Measurements from ENCODE around the gene TAF6.

Gene TAF6

GRCh38 chr7:100167912-100168323 lies 48.8 kb upstream of the TAF6 start (continued):
- TF ChIP-seq, protein P1, sequence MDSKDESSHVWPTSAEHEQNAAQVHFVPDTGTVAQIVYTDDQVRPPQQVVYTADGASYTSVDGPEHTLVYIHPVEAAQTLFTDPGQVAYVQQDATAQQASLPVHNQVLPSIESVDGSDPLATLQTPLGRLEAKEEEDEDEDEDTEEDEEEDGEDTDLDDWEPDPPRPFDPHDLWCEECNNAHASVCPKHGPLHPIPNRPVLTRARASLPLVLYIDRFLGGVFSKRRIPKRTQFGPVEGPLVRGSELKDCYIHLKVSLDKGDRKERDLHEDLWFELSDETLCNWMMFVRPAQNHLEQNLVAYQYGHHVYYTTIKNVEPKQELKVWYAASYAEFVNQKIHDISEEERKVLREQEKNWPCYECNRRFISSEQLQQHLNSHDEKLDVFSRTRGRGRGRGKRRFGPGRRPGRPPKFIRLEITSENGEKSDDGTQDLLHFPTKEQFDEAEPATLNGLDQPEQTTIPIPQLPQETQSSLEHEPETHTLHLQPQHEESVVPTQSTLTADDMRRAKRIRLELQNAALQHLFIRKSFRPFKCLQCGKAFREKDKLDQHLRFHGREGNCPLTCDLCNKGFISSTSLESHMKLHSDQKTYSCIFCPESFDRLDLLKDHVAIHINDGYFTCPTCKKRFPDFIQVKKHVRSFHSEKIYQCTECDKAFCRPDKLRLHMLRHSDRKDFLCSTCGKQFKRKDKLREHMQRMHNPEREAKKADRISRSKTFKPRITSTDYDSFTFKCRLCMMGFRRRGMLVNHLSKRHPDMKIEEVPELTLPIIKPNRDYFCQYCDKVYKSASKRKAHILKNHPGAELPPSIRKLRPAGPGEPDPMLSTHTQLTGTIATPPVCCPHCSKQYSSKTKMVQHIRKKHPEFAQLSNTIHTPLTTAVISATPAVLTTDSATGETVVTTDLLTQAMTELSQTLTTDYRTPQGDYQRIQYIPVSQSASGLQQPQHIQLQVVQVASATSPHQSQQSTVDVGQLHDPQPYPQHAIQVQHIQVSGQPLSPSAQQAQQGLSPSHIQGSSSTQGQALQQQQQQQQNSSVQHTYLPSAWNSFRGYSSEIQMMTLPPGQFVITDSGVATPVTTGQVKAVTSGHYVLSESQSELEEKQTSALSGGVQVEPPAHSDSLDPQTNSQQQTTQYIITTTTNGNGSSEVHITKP (tag by site-specific recombination; IDR thresholded peaks at IDR 0.05) = peak; percentile 94
- no peak for TF ChIP-seq ZNF274 (IDR thresholded peaks at IDR 0.05; ENCODE audit: low read length)
- TF ChIP-seq ZNF274 (tag by site-specific recombination; IDR thresholded peaks at IDR 0.05; ENCODE audit: borderline replicate concordance) = no peak
- 0 out of 2 replicates have a peak, but pooled peaks have one; percentile 47 for TF ChIP-seq ZFP69B (tag by site-specific recombination; IDR thresholded peaks at IDR 0.05)
- no peak for TF ChIP-seq ZNF530 (tag by site-specific recombination; IDR thresholded peaks at IDR 0.05; ENCODE audit: low read depth)
- TF ChIP-seq ZNF701 (tag by site-specific recombination; IDR thresholded peaks at IDR 0.05) = no peak
- TF ChIP-seq, protein P2, sequence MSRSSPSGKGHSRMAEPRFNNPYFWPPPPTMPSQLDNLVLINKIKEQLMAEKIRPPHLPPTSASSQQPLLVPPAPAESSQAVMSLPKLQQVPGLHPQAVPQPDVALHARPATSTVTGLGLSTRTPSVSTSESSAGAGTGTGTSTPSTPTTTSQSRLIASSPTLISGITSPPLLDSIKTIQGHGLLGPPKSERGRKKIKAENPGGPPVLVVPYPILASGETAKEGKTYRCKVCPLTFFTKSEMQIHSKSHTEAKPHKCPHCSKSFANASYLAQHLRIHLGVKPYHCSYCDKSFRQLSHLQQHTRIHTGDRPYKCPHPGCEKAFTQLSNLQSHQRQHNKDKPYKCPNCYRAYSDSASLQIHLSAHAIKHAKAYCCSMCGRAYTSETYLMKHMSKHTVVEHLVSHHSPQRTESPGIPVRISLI (tag by site-specific recombination; IDR thresholded peaks at IDR 0.05) = no peak
- no peak for TF ChIP-seq ZNF768 (tag by site-specific recombination; IDR thresholded peaks at IDR 0.05)
- TF ChIP-seq ZNF596 (tag by site-specific recombination; IDR thresholded peaks at IDR 0.05) = no peak
- no peak for TF ChIP-seq ZNF23 (tag by site-specific recombination; IDR thresholded peaks at IDR 0.05; ENCODE audit: borderline replicate concordance)
- TF ChIP-seq BCL11B (tag by site-specific recombination; IDR thresholded peaks at IDR 0.05; ENCODE audit: low read depth) = no peak
- no peak for TF ChIP-seq ZNF146 (tag by site-specific recombination; IDR thresholded peaks at IDR 0.05)
- TF ChIP-seq ZNF664 (tag by site-specific recombination; IDR thresholded peaks at IDR 0.05) = no peak
- TF ChIP-seq, protein P3, sequence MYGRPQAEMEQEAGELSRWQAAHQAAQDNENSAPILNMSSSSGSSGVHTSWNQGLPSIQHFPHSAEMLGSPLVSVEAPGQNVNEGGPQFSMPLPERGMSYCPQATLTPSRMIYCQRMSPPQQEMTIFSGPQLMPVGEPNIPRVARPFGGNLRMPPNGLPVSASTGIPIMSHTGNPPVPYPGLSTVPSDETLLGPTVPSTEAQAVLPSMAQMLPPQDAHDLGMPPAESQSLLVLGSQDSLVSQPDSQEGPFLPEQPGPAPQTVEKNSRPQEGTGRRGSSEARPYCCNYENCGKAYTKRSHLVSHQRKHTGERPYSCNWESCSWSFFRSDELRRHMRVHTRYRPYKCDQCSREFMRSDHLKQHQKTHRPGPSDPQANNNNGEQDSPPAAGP (tag by site-specific recombination; IDR thresholded peaks at IDR 0.05) = peak; percentile 48; the same call in 1 of the 2 replicates
- TF ChIP-seq, protein P4, sequence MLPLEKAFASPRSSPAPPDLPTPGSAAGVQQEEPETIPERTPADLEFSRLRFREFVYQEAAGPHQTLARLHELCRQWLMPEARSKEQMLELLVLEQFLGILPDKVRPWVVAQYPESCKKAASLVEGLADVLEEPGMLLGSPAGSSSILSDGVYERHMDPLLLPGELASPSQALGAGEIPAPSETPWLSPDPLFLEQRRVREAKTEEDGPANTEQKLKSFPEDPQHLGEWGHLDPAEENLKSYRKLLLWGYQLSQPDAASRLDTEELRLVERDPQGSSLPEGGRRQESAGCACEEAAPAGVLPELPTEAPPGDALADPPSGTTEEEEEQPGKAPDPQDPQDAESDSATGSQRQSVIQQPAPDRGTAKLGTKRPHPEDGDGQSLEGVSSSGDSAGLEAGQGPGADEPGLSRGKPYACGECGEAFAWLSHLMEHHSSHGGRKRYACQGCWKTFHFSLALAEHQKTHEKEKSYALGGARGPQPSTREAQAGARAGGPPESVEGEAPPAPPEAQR (tag by site-specific recombination; IDR thresholded peaks at IDR 0.05) = peak; percentile 71; the same call in 1 of the 2 replicates
- TF ChIP-seq, protein P5, sequence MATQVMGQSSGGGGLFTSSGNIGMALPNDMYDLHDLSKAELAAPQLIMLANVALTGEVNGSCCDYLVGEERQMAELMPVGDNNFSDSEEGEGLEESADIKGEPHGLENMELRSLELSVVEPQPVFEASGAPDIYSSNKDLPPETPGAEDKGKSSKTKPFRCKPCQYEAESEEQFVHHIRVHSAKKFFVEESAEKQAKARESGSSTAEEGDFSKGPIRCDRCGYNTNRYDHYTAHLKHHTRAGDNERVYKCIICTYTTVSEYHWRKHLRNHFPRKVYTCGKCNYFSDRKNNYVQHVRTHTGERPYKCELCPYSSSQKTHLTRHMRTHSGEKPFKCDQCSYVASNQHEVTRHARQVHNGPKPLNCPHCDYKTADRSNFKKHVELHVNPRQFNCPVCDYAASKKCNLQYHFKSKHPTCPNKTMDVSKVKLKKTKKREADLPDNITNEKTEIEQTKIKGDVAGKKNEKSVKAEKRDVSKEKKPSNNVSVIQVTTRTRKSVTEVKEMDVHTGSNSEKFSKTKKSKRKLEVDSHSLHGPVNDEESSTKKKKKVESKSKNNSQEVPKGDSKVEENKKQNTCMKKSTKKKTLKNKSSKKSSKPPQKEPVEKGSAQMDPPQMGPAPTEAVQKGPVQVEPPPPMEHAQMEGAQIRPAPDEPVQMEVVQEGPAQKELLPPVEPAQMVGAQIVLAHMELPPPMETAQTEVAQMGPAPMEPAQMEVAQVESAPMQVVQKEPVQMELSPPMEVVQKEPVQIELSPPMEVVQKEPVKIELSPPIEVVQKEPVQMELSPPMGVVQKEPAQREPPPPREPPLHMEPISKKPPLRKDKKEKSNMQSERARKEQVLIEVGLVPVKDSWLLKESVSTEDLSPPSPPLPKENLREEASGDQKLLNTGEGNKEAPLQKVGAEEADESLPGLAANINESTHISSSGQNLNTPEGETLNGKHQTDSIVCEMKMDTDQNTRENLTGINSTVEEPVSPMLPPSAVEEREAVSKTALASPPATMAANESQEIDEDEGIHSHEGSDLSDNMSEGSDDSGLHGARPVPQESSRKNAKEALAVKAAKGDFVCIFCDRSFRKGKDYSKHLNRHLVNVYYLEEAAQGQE (tag by site-specific recombination; IDR thresholded peaks at IDR 0.05) = no peak
- TF ChIP-seq BCL11A (tag by site-specific recombination; IDR thresholded peaks at IDR 0.05; ENCODE audit: low read depth) = no peak
- no peak for TF ChIP-seq ZNF174 (tag by site-specific recombination; IDR thresholded peaks at IDR 0.05)
- TF ChIP-seq MZF1 (tag by site-specific recombination; IDR thresholded peaks at IDR 0.05; ENCODE audit: borderline replicate concordance) = no peak
- no peak for TF ChIP-seq ZIC2 (tag by site-specific recombination; IDR thresholded peaks at IDR 0.05)
- TF ChIP-seq ZNF529 (tag by site-specific recombination; IDR thresholded peaks at IDR 0.05; ENCODE audit: insufficient replicate concordance) = no peak
- peak; percentile 77; the same call in 1 of the 2 replicates for TF ChIP-seq ZBTB7A (tag by site-specific recombination; IDR thresholded peaks at IDR 0.05; ENCODE audit: low read depth)
- TF ChIP-seq ZNF792 (tag by site-specific recombination; IDR thresholded peaks at IDR 0.05) = no peak
- TF ChIP-seq ZNF311 (tag by site-specific recombination; IDR thresholded peaks at IDR 0.05; ENCODE audit: borderline replicate concordance) = no peak
- no peak for TF ChIP-seq ZFHX2 (tag by site-specific recombination; conservative IDR thresholded peaks at IDR 0.05)
- TF ChIP-seq ZNF639 (tag by site-specific recombination; IDR thresholded peaks at IDR 0.05) = peak; percentile 51
- TF ChIP-seq ZNF211 (tag by site-specific recombination; IDR thresholded peaks at IDR 0.05; ENCODE audit: low read depth) = no peak

Measured in HEK293 (cell line).